HepG2 (cell line): ENCODE measurements around the gene QTRT2. TPM values are rescaled to one million over a fixed set of nuclear protein-coding genes. Genes with fewer than 3 reads are reported as not detected.

Source experiments
- KLF11 ChIP-seq: IDR thresholded peaks from 2 replicates; pipeline ENCODE4 v1.6.1; 2016; ENCODE audit warnings: missing compliant biosample characterization
- KLF13 ChIP-seq: sonication (generic); formaldehyde crosslinking; IDR thresholded peaks from 2 replicates; pipeline ENCODE4 v1.4.0; 2020; ENCODE audit warnings: mild to moderate bottlenecking, missing genetic modification reagents
- ZMYM2 ChIP-seq: sonication (generic); formaldehyde crosslinking; IDR thresholded peaks from 2 replicates; pipeline ENCODE4 v1.8.0; 2022; ENCODE audit warnings: mild to moderate bottlenecking, missing genetic modification reagents
- ZNF75D ChIP-seq: sonication (generic); formaldehyde crosslinking; IDR thresholded peaks from 2 replicates; pipeline ENCODE4 v1.8.1; 2023; ENCODE audit warnings: missing genetic modification reagents, mild to moderate bottlenecking, borderline replicate concordance
- ZNF784 ChIP-seq: sonication (generic); formaldehyde crosslinking; IDR thresholded peaks from 2 replicates; pipeline ENCODE4 v1.5.1; 2020; ENCODE audit warnings: missing genetic modification reagents, mild to moderate bottlenecking, borderline replicate concordance
- polyA plus RNA-seq, 8 experiments: library from polyadenylated mRNA; depleted of rRNA in 3 of 8; stranded (reverse) in 7 of 8; unstranded in 1 of 8; fragments of >200 nt; fragmentation: Illumina TruSeq in 4 of 8; extraction: Trizol in 4 of 8; gene quantifications; 2 replicates each; pipeline versions ENCODE4 v1.2.1 to v1.2.3, GENCODE V29; 2011 to 2016; ENCODE audit warnings: low read depth in 4 of 8, missing spikeins in 1 of 8, mixed read lengths in 1 of 8; ENCODE audit not compliant: insufficient read depth in 1 of 8
- total RNA-seq, 5 experiments: library from RNA; depleted of rRNA; stranded (reverse); fragments of >200 nt; fragmentation: Illumina TruSeq; extraction: Trizol; gene quantifications; 2 replicates each; pipeline ENCODE4 v1.2.3, GENCODE V29; 2016; ENCODE audit warnings: low read depth in 1 of 5

QTRT2 gene
- total and polyA plus RNA-seq, 2 of the 13 experiments (the other 11 are each of a cell fraction or from before 2014, with no cell fraction given): 7.1 to 33.4 TPM

GRCh38 chr3:114133947-114134346 lies 77.4 kb downstream of the QTRT2 start (continued):
- TF ChIP-seq ZNF784 (CRISPR knock-in tag) (no peak), ZMYM2 (CRISPR knock-in tag) (no peak), KLF11 (CRISPR knock-in tag) (no peak), ZNF75D (CRISPR knock-in tag) (no peak), KLF13 (CRISPR knock-in tag) (no peak)

Other genes with a start within 250 kb of the QTRT2 start
- not detected in 2 replicates for gene GRAMD1C, start 217.9 kb upstream of the QTRT2 start, total RNA-seq (2016; rRNA removed; fragmentation: Illumina TruSeq; extraction: Trizol)
- 0.45 and 1.0 TPM in 2 replicates for gene GRAMD1C, start 217.9 kb upstream of the QTRT2 start, polyA plus RNA-seq (2011; rRNA removed)
- gene ZDHHC23, start 108.7 kb upstream of the QTRT2 start, total RNA-seq (2016; rRNA removed; fragmentation: Illumina TruSeq; extraction: Trizol): 7.8 and 8.8 TPM in 2 replicates
- gene ZDHHC23, start 108.7 kb upstream of the QTRT2 start, polyA plus RNA-seq (2011; rRNA removed): 1.4 and 1.6 TPM in 2 replicates
- 1.2 and 1.4 TPM in 2 replicates for gene CCDC191, start 211 bp upstream of the QTRT2 start, total RNA-seq (2016; rRNA removed; fragmentation: Illumina TruSeq; extraction: Trizol)
- gene CCDC191, start 211 bp upstream of the QTRT2 start, polyA plus RNA-seq (2011; rRNA removed): 0.69 and 0.91 TPM in 2 replicates
- not detected in 2 replicates for gene DRD3, start 122.3 kb downstream of the QTRT2 start, total RNA-seq (2016; rRNA removed; fragmentation: Illumina TruSeq; extraction: Trizol)
- not detected in 2 replicates for gene DRD3, start 122.3 kb downstream of the QTRT2 start, polyA plus RNA-seq (2011; rRNA removed)
- gene ZNF80, start 180.8 kb downstream of the QTRT2 start, total RNA-seq (2016; rRNA removed; fragmentation: Illumina TruSeq; extraction: Trizol): not detected in 2 replicates
- gene ZNF80, start 180.8 kb downstream of the QTRT2 start, polyA plus RNA-seq (2011; rRNA removed): 0.03 TPM in 1 of 2 replicates, not detected in the other
- gene TIGIT, start 237.3 kb downstream of the QTRT2 start, total RNA-seq (2016; rRNA removed; fragmentation: Illumina TruSeq; extraction: Trizol): not detected in 2 replicates
- not detected in 2 replicates for gene TIGIT, start 237.3 kb downstream of the QTRT2 start, polyA plus RNA-seq (2011; rRNA removed)